GM13976 (cell line): ENCODE data around the gene ABCG8.

Experiments
- DNase-seq: peaks from one replicate; pipeline ENCODE4 v3.0.0; 2012; ENCODE audit warnings: low spot score
- in situ Hi-C: fragments of 300-500 bp; cut with MboI; formaldehyde crosslinking; loops from one replicate; pipeline ENCODE4 v1.12.0; 2022; ENCODE audit warnings: low sequenced_read_pairs, mixed read lengths, inconsistent platforms; ENCODE audit not compliant: unreplicated experiment
- TF ChIP-seq, protein P1 (sequence below): IDR thresholded peaks from 2 replicates; pipeline ENCODE4 v1.5.1; 2012; ENCODE audit warnings: borderline replicate concordance, mild to moderate bottlenecking; ENCODE audit not compliant: insufficient read depth; ENCODE audit errors: extremely low read depth, missing control alignments, control extremely low read depth

ABCG8 gene

DNA sequence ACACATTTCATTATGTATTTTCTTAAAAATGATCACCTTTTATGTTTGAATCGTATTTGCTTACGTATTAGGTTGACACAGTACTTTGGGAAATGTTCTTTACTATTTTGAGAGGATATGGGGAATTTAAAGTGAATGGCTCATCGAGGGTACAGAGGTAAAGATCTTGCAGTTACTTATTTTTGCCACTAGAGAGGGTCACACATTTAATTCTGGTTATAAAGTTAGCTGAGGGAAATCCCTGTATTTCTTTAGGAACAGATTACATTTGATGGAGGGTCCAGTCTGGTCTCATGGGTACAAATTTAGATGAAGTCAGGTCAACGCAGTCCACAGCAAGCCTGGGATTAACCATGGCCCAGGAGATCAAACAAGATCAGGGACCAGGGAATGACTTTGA is 40.5 kb upstream of the ABCG8 start:
- TF ChIP-seq, protein P1, sequence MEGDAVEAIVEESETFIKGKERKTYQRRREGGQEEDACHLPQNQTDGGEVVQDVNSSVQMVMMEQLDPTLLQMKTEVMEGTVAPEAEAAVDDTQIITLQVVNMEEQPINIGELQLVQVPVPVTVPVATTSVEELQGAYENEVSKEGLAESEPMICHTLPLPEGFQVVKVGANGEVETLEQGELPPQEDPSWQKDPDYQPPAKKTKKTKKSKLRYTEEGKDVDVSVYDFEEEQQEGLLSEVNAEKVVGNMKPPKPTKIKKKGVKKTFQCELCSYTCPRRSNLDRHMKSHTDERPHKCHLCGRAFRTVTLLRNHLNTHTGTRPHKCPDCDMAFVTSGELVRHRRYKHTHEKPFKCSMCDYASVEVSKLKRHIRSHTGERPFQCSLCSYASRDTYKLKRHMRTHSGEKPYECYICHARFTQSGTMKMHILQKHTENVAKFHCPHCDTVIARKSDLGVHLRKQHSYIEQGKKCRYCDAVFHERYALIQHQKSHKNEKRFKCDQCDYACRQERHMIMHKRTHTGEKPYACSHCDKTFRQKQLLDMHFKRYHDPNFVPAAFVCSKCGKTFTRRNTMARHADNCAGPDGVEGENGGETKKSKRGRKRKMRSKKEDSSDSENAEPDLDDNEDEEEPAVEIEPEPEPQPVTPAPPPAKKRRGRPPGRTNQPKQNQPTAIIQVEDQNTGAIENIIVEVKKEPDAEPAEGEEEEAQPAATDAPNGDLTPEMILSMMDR, result no peak
- no peak for DNase-seq
- in situ Hi-C loops, result no loop called here

DNA sequence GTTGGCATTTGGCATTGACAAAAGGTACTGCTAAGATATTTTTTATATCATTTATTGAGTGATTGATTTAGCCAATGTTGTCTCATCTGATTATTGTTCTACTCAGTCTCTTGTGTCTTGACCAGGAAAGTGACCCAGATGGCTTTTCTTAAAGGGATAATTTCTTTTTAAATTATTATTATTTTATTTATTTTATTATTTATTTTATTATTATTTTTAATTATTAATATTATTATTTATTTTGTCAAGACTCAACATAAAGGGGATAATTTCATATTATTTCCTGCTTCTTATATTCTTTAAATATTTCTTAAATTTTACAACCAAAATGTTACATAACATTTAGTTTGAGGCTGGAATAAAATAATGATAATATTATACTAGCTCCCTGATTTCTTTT is 37.9 kb upstream of the ABCG8 start:
- TF ChIP-seq, protein P1, result no peak
- DNase-seq, result no peak
- in situ Hi-C loops, result no loop called here

DNA sequence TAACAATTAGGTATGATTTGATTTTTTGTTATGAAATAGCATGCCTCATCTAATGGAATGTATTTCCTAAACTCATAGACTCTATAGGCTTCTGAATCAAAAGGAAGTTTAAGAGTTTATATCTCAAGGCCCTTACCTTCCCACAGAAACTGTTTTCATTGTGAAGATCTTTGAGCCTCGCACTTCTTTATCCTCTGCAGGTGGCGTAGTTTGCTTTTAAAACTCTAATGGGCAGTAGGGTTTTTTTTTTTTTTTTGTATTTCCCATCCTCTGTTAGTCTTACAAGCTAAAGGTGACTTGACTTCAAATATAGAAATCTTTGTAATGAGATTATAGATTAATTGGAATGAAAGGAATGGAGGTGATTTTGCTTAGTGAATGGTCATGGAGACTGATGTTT is 36.6 kb upstream of the ABCG8 start:
- in situ Hi-C loops, result no loop called here
- no peak for DNase-seq
- TF ChIP-seq, protein P1, result no peak

DNA sequence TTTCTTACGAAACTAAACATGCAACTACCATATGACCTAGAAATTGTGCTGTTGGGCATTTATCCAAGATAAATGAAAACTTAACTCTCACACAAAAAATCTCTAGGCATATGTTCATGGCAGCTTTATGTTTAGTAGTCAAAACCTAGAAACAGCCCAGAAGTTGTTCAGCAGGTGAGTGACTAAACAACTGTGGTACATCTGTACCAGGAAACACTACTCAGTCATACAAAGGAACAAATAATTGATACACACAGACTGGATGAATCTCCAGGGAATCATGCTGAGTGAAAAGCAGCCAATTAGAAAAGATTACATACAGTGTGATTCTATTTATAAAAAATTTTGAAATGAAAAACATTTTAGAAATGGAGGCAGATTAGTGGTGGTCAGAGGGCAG is 35.7 kb upstream of the ABCG8 start:
- no peak for DNase-seq
- in situ Hi-C loops, result no loop called here
- TF ChIP-seq, protein P1, result no peak

DNA sequence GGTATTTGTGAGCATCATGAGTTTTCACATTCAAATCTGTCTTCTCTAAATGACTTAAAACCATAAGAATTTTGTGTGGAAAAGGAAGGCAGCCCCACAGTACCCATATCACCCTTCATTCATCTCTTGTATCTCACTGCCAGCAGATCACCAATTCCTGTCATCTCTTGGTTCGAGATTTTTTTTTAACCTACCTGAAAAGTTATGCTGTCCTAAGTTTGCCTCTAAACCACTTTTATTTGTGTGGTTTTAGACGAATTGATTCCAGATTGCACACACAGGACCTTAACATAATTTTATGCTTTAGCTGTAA is 32.1 kb upstream of the ABCG8 start:
- DNase-seq, result no peak
- TF ChIP-seq, protein P1, result no peak
- in situ Hi-C loops, result no loop called here

DNA sequence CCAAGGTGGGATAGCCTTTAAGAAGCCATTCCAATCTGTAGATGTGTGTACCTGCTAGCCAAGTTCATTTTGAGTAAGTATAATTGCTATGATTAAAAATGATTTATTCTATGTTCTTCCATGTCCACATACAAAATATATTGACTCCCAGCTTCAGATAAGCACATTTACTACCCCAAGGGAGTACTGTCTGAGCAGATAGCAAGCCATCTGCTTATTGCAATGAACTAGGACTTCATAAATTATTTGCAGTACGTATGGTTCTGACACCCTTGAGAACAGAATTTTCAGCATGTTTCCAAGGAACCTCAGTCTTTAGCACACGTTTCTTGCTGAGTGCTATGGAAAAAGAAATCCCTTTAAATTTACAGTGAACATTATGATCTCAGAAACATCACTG is 28.3 kb upstream of the ABCG8 start:
- no peak for DNase-seq
- TF ChIP-seq, protein P1, result no peak
- in situ Hi-C loops, result no loop called here

DNA sequence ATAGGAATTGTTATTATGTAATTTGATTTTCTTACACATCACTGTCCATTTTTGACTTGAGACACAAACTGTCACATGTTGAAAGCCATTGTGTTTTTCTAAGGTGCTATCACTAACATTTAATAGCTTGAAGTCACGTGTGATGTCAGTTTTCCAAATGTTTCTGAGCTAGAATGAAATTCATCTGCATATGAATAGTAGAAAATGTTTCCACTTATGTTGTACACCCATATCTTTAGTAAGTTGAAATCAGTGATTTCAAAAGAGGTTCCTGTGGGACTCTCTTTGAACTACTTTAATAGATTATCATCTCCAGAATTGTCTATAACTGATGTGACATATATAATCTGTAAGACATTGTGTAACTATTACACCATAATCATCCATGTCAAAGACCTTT is 27.9 kb upstream of the ABCG8 start:
- in situ Hi-C loops, result no loop called here
- no peak for DNase-seq
- TF ChIP-seq, protein P1, result no peak
